ENCODE measurements around the gene ARHGEF18. TPM values are rescaled to one million over a fixed set of nuclear protein-coding genes. Genes with fewer than 3 reads are reported as not detected.

ARHGEF18 gene
- total RNA-seq, 1 donor from 2014 or later = 42.6 TPM

DNA sequence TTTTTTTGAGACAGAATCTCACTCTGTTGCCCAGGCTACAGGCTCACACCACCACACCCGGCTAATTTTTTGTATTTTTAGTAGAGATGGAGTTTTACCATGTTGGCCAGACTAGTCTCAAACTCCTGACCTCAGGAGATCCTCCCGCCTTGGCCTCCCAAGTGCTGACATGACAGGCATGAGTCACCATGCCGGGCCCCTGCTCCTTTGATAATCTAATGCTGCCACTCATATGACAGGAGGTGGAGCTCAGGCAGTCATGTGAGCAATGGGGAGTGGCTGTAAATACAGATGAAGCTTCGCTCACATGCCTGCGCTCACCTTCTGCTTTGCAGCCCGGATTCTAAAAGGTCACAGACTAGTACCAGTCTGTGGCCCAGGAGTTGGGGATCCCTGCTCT, 25.1 kb downstream of the ARHGEF18 start:
- Mint-ChIP-seq H3K9me3 (ENCODE audit: unreplicated experiment) (no peaks in the 10 kb centered on the region), H3K27me3 (ENCODE audit: unreplicated experiment) (no peaks in the 10 kb centered on the region), H3K4me1 (ENCODE audit: unreplicated experiment) (peaks cover 4% of the 10 kb centered on the region), H3K4me3 (ENCODE audit: unreplicated experiment) (no peak overlapping the region), H3K27ac (ENCODE audit: unreplicated experiment) (no peak overlapping the region), H3K36me3 (ENCODE audit: unreplicated experiment) (no peaks in the 10 kb centered on the region)
- TF ChIP-seq, protein P1, sequence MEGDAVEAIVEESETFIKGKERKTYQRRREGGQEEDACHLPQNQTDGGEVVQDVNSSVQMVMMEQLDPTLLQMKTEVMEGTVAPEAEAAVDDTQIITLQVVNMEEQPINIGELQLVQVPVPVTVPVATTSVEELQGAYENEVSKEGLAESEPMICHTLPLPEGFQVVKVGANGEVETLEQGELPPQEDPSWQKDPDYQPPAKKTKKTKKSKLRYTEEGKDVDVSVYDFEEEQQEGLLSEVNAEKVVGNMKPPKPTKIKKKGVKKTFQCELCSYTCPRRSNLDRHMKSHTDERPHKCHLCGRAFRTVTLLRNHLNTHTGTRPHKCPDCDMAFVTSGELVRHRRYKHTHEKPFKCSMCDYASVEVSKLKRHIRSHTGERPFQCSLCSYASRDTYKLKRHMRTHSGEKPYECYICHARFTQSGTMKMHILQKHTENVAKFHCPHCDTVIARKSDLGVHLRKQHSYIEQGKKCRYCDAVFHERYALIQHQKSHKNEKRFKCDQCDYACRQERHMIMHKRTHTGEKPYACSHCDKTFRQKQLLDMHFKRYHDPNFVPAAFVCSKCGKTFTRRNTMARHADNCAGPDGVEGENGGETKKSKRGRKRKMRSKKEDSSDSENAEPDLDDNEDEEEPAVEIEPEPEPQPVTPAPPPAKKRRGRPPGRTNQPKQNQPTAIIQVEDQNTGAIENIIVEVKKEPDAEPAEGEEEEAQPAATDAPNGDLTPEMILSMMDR (IDR thresholded peaks at IDR 0.05) = no peak
- DNase-seq (ENCODE audit: extremely low spot score, unreplicated experiment) = no peak

DNA sequence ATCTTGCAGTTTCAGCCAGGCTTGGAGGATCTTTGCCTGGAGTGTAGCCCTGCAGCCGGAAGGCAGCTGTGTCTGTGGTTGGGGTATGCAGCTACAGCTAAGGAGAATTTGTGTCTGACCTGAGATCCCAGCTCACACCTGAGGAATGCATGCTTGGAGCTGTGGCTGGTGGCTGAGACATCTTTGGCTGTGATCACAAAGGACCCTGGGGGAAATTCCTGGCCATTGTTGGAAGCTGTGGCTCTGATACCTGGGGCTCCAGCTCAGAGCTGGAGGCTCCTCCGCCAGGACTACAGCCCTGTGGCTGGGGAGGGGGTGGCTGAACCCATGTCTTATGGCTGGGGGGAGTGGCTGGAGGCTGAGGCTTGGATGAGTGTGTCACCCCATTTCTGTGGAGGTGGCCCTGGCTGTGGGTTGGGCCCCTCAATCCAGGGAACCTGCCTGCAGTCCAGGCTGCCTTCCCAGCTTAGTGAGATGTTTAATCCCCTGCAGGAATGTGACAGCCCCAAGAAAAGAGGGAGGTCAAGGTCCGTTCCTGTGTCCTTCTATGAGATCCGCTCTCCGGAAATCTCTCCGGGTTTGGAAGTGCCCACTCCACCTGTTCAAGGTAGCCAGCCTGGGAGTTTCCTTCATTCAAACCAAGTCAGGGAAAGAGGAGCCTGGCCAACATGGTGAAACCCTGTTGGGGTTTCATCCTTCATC, 27.6 kb downstream of the ARHGEF18 start:
- TF ChIP-seq, protein P1 (IDR thresholded peaks at IDR 0.05) = no peak
- H3K27me3 Mint-ChIP-seq (ENCODE audit: unreplicated experiment) = no peaks in the 10 kb centered on the region
- H3K36me3 Mint-ChIP-seq (ENCODE audit: unreplicated experiment) = no peaks in the 10 kb centered on the region
- H3K4me3 Mint-ChIP-seq (ENCODE audit: unreplicated experiment) = no peak overlapping the region
- DNase-seq (ENCODE audit: extremely low spot score, unreplicated experiment) = no peak
- peaks cover 2% of the 10 kb centered on the region for H3K4me1 Mint-ChIP-seq (ENCODE audit: unreplicated experiment)
- H3K9me3 Mint-ChIP-seq (ENCODE audit: unreplicated experiment) = no peaks in the 10 kb centered on the region
- no peak overlapping the region for H3K27ac Mint-ChIP-seq (ENCODE audit: unreplicated experiment)

DNA sequence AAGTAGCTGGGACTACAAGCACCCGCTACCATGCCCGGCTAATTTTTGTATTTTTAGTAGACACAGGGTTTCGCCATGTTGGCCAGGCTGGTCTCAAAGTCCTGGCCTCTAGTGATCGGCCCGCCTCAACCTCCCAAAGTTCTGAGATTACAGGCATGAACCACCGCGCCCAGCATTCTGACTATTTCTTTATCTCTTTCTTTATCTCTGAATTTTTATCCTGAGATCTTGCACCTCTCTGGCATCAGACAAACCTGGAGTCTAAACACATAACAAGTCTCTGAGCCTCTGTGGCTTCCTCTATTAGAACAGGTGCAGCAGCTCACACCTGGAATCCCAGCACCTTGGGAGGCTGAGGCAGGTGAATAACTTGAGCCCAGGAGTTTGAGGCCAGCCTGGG, 28.5 kb downstream of the ARHGEF18 start:
- DNase-seq (ENCODE audit: extremely low spot score, unreplicated experiment) = no peak
- Mint-ChIP-seq H3K36me3 (ENCODE audit: unreplicated experiment) (no peaks in the 10 kb centered on the region), H3K27me3 (ENCODE audit: unreplicated experiment) (no peaks in the 10 kb centered on the region), H3K4me3 (ENCODE audit: unreplicated experiment) (no peak overlapping the region), H3K27ac (ENCODE audit: unreplicated experiment) (no peak overlapping the region), H3K9me3 (ENCODE audit: unreplicated experiment) (no peaks in the 10 kb centered on the region), H3K4me1 (ENCODE audit: unreplicated experiment) (peaks cover 2% of the 10 kb centered on the region)
- TF ChIP-seq, protein P1 (IDR thresholded peaks at IDR 0.05) = no peak

DNA sequence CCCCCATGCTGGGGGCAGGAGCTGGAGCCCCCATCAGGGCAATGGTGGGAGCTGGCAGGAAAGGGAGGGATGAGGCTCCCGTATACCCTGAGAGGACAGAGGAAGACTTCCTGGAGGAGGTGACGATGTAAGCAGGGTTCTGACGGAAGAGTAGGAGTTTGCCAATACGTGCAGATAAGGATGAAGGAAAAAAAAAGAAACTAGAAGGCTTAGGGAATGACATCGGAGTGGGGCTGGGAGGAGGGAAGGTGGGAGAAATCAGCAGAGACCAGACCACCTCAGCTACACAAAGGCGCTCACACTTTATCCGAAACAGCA, 32.3 kb downstream of the ARHGEF18 start:
- DNase-seq (ENCODE audit: extremely low spot score, unreplicated experiment) = no peak
- no peaks in the 10 kb centered on the region for H3K36me3 Mint-ChIP-seq (ENCODE audit: unreplicated experiment)
- H3K27ac Mint-ChIP-seq (ENCODE audit: unreplicated experiment) = no peak overlapping the region
- no peaks in the 10 kb centered on the region for H3K9me3 Mint-ChIP-seq (ENCODE audit: unreplicated experiment)
- no peaks in the 10 kb centered on the region for H3K27me3 Mint-ChIP-seq (ENCODE audit: unreplicated experiment)
- no peak overlapping the region for H3K4me3 Mint-ChIP-seq (ENCODE audit: unreplicated experiment)
- TF ChIP-seq, protein P1 (IDR thresholded peaks at IDR 0.05) = no peak
- H3K4me1 Mint-ChIP-seq (ENCODE audit: unreplicated experiment) = peaks cover 2% of the 10 kb centered on the region

DNA sequence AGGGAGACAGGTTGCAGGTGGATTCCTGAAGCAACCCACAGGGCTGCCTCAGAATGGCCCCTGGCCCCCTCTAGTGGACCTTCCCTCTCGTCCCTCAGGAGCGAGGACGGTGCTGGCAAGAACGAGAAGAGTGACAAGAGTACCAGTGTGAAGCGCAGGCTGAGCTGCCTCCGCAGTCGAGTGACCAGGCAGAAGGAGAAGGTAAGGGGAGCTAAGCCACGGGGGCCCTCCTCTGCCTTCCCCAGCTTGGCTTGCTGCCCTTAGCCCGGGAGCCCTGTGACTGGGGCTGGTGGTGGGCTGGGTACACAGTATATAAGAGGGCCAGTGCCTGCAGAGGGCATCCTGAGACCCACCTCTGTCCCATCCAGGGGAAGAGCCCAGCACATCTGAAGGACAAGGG, 34.0 kb downstream of the ARHGEF18 start:
- Mint-ChIP-seq H3K4me3 (ENCODE audit: unreplicated experiment) (no peak overlapping the region), H3K27me3 (ENCODE audit: unreplicated experiment) (no peaks in the 10 kb centered on the region), H3K4me1 (ENCODE audit: unreplicated experiment) (peaks cover 2% of the 10 kb centered on the region), H3K36me3 (ENCODE audit: unreplicated experiment) (no peaks in the 10 kb centered on the region), H3K9me3 (ENCODE audit: unreplicated experiment) (no peaks in the 10 kb centered on the region), H3K27ac (ENCODE audit: unreplicated experiment) (no peak overlapping the region)
- DNase-seq (ENCODE audit: extremely low spot score, unreplicated experiment) = no peak
- TF ChIP-seq, protein P1 (IDR thresholded peaks at IDR 0.05) = no peak

Measured in osteocyte (in vitro differentiated cells).